Brain microvascular endothelial cell (primary cell): ENCODE results near the gene CYB561D1.

Source experiments
- DNase-seq: peaks from one replicate; pipeline ENCODE4 v3.0.0-alpha.2; 2020
- H3K27ac ChIP-seq: fragments of 250-450 bp; sonication (Bioruptor Pico); 2 replicates; pipeline ENCODE4 v1.5.1; 2020; ENCODE audit warnings: mild to moderate bottlenecking, moderate library complexity
- H3K27me3 ChIP-seq: fragments of 250-450 bp; sonication (Bioruptor Pico); replicated peaks from 2 replicates; pipeline ENCODE4 v1.5.1; 2020; ENCODE audit warnings: mild to moderate bottlenecking
- H3K36me3 ChIP-seq: fragments of 250-450 bp; sonication (Bioruptor Pico); replicated peaks from 2 replicates; pipeline ENCODE4 v1.5.1; 2020; ENCODE audit warnings: mild to moderate bottlenecking
- H3K4me3 ChIP-seq: 2 replicates; pipeline ENCODE4 v1.5.1; 2011; ENCODE audit warnings: low read depth, mild to moderate bottlenecking, control low read depth, low read length, moderate library complexity
- in situ Hi-C: cut with HindIII; loops from 2 replicates; pipeline ENCODE4 v1.10.0; 2017; ENCODE audit warnings: low sequenced_read_pairs, low pct_ligation_motif_present
- TF ChIP-seq, protein P1 (sequence below): IDR thresholded peaks from 2 replicates; pipeline ENCODE4 v1.5.1; 2011; ENCODE audit warnings: low read depth, mild to moderate bottlenecking, moderate library complexity, low read length, control low read depth, inconsistent platforms; ENCODE audit errors: missing control alignments

The CYB561D1 gene

DNA sequence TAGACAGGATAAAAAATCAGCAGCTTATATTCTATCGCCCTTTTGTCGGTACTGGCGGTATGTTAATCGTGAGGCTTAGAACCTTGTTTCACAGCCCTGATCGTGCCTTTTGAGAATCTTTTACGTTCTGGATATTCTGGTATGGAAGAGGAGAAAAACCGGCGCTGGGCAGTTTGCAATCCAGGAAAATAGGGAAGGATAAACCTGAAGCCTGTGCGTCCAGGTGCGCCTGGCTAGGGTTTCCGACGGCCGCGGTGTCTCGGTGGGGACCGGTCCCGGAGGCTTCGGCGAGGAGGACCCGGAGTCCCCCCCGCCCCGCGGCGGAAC is 27.8 kb upstream of the CYB561D1 start:
- peaks cover 62% of the 10 kb centered on the region for H3K27me3 ChIP-seq
- peak overlapping the region; percentile 49 for H3K4me3 ChIP-seq
- DNase-seq: no peak
- H3K27ac ChIP-seq: no peak overlapping the region
- in situ Hi-C loops: no loop called here
- H3K36me3 ChIP-seq: no peaks in the 10 kb centered on the region
- TF ChIP-seq, protein P1, sequence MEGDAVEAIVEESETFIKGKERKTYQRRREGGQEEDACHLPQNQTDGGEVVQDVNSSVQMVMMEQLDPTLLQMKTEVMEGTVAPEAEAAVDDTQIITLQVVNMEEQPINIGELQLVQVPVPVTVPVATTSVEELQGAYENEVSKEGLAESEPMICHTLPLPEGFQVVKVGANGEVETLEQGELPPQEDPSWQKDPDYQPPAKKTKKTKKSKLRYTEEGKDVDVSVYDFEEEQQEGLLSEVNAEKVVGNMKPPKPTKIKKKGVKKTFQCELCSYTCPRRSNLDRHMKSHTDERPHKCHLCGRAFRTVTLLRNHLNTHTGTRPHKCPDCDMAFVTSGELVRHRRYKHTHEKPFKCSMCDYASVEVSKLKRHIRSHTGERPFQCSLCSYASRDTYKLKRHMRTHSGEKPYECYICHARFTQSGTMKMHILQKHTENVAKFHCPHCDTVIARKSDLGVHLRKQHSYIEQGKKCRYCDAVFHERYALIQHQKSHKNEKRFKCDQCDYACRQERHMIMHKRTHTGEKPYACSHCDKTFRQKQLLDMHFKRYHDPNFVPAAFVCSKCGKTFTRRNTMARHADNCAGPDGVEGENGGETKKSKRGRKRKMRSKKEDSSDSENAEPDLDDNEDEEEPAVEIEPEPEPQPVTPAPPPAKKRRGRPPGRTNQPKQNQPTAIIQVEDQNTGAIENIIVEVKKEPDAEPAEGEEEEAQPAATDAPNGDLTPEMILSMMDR: no peak

DNA sequence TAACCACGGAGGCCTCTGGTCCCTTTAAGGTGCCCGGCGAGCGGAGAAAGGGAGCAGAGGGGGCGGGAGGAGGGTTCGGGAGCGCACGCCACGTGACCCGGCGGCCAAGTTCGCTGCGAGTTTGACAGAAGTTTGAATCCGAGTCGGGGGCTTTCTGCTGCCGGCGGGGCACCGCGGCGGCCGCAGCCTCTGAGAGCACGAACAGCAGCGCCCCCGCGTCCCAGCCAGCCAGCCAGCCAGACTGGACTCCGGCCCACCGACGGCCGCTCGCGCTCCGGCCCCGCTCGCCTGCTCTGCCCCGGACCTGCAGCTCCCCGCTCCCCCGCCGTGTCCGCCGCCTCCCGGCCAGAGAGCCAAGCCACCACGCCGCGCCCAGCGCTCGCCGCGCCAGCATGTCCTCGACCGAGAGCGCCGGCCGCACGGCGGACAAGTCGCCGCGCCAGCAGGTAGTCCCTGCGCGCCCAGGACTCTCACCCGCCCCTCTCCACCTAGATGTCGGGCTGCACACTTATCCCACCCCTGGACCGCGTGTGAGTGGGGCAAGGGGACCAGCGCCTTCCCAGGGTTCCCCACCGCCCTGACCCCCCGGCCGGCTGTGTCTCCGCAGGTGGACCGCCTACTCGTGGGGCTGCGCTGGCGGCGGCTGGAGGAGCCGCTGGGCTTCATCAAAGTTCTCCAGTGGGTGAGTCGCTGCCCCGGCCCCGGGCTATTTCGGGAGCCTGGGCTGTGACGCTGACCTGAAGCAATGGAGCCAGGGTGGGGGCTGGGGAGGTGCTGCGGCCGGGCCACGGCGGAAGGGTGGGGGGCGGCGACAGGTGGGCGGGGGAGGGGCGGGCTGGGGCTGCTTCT is 27.2 kb upstream of the CYB561D1 start, which contains the start of gene SYPL2:
SYPL2 (plus strand) TSS at position 95 of the 849 bp plus-strand sequence; CDS start at position 393, 298 bp downstream.
- TF ChIP-seq, protein P1: no peak
- H3K36me3 ChIP-seq: no peaks in the 10 kb centered on the region
- DNase-seq: no peak
- in situ Hi-C loops: no loop called here
- H3K27ac ChIP-seq: no peak within 1 kb of the TSS
- H3K27me3 ChIP-seq: peaks cover 64% of the 10 kb centered on the region
- H3K4me3 ChIP-seq: peak within 1 kb of the TSS; percentile 49

GRCh38 chr1:109467301-109467777 is 26.6 kb upstream of the CYB561D1 start:
- no peak overlapping the region for H3K4me3 ChIP-seq
- no peak overlapping the region for H3K27ac ChIP-seq
- in situ Hi-C loops: no loop called here
- TF ChIP-seq, protein P1: no peak
- peaks cover 64% of the 10 kb centered on the region for H3K27me3 ChIP-seq
- no peak for DNase-seq
- H3K36me3 ChIP-seq: no peaks in the 10 kb centered on the region

DNA sequence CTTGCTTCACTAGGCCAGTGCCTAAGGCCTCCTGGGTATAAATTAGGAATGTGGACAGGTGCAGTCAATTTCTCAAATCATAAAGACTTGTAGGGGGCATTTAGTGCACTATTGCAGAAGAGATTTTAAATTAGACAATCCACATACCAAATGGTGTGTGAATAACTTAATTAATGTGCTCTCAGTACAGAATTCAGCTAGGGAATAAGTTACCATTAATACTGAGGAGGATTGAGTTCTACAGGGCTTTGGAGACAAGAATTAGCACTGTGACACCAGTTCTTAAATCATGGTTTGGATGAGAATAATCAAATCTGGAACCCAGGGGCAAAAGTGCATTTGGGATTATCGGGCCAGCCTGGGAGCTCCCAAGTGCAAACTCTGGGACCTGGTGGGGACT is 25.8 kb upstream of the CYB561D1 start:
- no peak overlapping the region for H3K4me3 ChIP-seq
- no peak for DNase-seq
- H3K27ac ChIP-seq: no peak overlapping the region
- no peaks in the 10 kb centered on the region for H3K36me3 ChIP-seq
- peaks cover 66% of the 10 kb centered on the region for H3K27me3 ChIP-seq
- in situ Hi-C loops: no loop called here
- TF ChIP-seq, protein P1: no peak

GRCh38 chr1:109468903-109469302 is 25.0 kb upstream of the CYB561D1 start:
- no peak for DNase-seq
- H3K36me3 ChIP-seq: no peaks in the 10 kb centered on the region
- H3K4me3 ChIP-seq: no peak overlapping the region
- TF ChIP-seq, protein P1: no peak
- peaks cover 68% of the 10 kb centered on the region for H3K27me3 ChIP-seq
- in situ Hi-C loops: no loop called here
- H3K27ac ChIP-seq: no peak overlapping the region
